Measurements from ENCODE around the gene BAIAP2. TPM values are rescaled to one million over a fixed set of nuclear protein-coding genes. Genes with fewer than 3 reads are reported as not detected.
A peak's percentile ranks its signal among the peaks of the same experiment; 100 is the strongest.

Gene BAIAP2
- total RNA-seq, 1 experiment from 2014 or later, result 14.9 TPM

- Histone ChIP-seq H3K36me3 (replicated peaks; ENCODE audit: control insufficient read depth, insufficient read depth, low read length) (no peaks in the 10 kb centered on the region), H3K27me3 (ENCODE audit: control insufficient read depth, insufficient read depth, low read length) (no peaks in the 10 kb centered on the region), H3K4me3 (ENCODE audit: insufficient read depth, low read depth, low read length) (no peak overlapping the region)
- no peak for DNase-seq
Measured at GRCh38 chr17:81082177-81083073, 47.5 kb downstream of the BAIAP2 start.

- no peak overlapping the region for H3K4me3 ChIP-seq (ENCODE audit: insufficient read depth, low read depth, low read length)
- H3K27me3 ChIP-seq (ENCODE audit: control insufficient read depth, insufficient read depth, low read length), result no peaks in the 10 kb centered on the region
- DNase-seq, result no peak
Measured at GRCh38 chr17:81083125-81083765, 48.3 kb downstream of the BAIAP2 start.

DNA sequence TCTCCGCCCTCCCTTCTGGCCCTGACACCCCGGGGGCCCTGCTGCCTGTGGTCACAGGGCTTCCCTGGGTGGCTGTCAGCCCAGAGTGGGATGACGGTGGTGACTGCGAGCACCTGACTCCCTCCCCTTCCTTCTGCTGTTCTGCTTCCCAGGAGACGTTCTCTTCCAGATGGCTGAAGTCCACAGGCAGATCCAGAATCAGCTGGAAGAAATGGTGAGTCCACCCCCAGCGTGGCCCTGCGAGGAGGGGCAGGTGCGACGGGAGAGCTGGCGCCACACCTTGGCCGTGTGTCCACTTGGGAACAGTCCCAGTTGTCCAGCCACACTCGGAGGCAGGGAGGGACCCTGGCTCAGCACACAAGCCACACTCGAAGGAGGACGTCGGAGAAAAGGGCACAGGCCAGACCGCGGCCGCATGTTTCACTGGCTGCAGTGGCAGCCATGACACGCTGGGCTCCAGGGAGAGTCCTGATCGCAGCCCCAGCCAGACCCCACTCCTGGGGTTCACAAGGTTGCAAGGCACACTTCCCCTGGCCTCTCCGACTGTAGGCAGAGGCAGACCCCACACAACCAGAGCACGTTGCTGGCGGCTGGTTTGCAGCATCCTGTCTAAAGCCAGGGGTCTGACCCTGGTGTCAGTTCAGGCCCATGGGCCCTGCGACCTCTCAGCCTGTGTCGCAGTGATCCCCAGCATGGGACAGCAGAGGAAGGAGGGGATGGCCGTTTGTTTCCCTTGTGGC, 49.9 kb downstream of the BAIAP2 start:
- Histone ChIP-seq H3K27me3 (ENCODE audit: control insufficient read depth, insufficient read depth, low read length) (no peaks in the 10 kb centered on the region), H3K4me3 (ENCODE audit: insufficient read depth, low read depth, low read length) (no peak overlapping the region), H3K36me3 (replicated peaks; ENCODE audit: control insufficient read depth, insufficient read depth, low read length) (no peaks in the 10 kb centered on the region; the same call in 1 of the 2 replicates)
- no peak for DNase-seq

More at GRCh38 chr17:81083125-81083765, 48.3 kb downstream of the BAIAP2 start:
- no peaks in the 10 kb centered on the region; the same call in 1 of the 2 replicates for H3K36me3 ChIP-seq (replicated peaks; ENCODE audit: control insufficient read depth, insufficient read depth, low read length)

DNA sequence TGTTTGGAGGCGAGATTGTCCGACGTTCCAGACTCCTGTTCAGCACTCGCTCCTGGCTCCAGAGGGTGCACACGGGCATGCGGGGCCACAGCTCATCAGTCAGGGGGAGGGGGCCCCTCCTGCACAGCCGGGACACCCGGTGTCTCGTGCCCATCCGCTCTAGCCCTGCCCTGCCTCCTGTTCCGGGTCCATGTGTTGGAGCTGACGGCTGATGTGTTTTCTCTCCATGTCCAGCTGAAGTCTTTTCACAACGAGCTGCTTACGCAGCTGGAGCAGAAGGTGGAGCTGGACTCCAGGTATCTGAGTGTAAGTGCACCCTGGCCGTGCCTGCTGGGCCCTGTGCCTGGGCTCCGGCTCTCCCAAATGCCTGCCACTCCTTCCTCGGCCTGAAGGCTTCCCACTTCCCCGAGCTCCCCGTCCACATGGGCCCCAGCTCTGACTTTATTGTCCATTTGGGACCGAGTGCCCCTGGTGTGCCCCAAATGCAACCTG, 50.5 kb downstream of the BAIAP2 start:
- no peaks in the 10 kb centered on the region for H3K27me3 ChIP-seq (ENCODE audit: control insufficient read depth, insufficient read depth, low read length)
- no peak for DNase-seq
- H3K4me3 ChIP-seq (ENCODE audit: insufficient read depth, low read depth, low read length), result no peak overlapping the region
- no peaks in the 10 kb centered on the region; the same call in 1 of the 2 replicates for H3K36me3 ChIP-seq (replicated peaks; ENCODE audit: control insufficient read depth, insufficient read depth, low read length)

DNA sequence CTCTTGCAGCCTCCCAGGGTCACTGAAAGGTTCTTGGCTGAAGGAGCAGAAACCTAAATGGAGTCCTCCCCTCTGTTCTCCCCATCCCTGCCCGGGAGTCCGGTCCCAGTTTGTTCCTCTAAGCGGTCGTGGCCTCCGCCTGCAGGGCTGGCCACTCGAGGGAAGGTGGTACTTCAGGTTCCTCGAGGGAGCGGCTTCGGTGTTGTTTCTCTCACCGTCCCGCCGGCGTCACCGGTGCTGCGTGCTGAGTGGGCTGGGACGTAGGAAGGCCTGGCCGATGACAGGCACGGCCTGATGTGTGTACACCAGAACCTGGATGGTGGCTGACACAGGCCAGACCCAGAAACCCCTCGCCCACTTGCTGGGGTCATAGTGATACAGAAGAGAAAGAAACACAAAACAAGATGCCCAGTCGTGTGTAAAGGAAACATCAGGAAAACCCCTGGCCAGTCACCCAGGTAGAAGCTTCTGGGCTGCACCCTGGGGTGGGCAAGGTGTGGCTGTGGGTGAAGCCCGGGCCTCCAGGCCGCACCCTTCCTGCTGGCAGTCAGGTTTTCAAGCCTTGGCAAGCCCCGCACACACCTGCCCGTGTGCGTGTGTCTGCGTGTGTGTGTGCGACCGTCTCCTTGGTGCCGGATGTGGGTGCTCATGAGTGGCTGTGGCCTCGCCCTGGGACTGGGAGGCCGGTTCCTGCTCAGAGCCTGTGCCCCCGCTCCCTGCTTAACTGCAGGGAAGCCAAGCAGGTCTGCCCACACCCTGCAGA, 52.0 kb downstream of the BAIAP2 start:
- Histone ChIP-seq H3K27me3 (ENCODE audit: control insufficient read depth, insufficient read depth, low read length) (no peaks in the 10 kb centered on the region), H3K36me3 (replicated peaks; ENCODE audit: control insufficient read depth, insufficient read depth, low read length) (no peaks in the 10 kb centered on the region; the same call in 1 of the 2 replicates), H3K4me3 (ENCODE audit: insufficient read depth, low read depth, low read length) (no peak overlapping the region)
- no peak for DNase-seq

DNA sequence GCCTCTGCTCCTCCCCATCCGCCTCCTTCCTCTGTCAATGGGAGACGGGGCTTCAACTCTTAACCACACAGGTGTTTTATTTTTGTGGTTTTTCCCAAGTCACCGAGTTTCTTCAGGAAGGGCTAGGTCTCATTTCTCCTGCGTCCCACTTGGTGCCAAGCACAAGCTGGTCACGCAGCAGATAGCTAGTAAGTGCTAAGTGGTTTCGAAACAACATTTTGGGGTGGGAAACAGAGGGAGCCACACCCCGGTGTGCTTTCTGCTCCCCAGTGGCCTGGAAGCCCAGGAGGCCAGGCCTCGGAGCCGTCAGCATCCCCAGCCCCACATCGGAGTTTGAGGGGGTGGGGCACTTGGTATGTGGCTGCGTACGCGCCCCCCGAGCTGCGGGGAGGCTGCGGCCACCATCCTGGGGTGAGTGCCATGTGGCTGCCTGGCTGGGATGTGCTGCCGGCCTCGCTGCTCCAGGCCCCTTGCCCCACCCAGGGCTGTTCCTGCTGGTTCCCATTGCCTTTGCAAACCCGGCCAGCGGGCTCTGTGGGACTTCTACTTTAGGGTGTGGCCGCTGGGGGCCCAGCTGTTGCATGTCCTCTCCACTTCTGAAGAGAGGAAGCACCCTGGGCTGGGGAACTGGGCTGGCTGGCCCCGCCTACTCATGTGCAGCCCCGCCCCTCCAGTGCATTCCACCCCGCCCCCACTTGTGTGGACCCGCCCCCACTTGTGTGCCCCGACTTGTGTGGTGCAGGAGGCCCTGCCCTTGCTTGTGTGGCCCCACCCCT, 55.6 kb downstream of the BAIAP2 start:
- H3K4me3 ChIP-seq (ENCODE audit: insufficient read depth, low read depth, low read length), result no peak overlapping the region
- peak; percentile 98 for DNase-seq

GRCh38 chr17:81091154-81091553, 56.2 kb downstream of the BAIAP2 start:
- Histone ChIP-seq H3K27me3 (ENCODE audit: control insufficient read depth, insufficient read depth, low read length) (no peaks in the 10 kb centered on the region), H3K36me3 (replicated peaks; ENCODE audit: control insufficient read depth, insufficient read depth, low read length) (no peaks in the 10 kb centered on the region; the same call in 1 of the 2 replicates), H3K4me3 (ENCODE audit: insufficient read depth, low read depth, low read length) (no peak overlapping the region)
- DNase-seq, result no peak

More for the DNA sequence above, 55.6 kb downstream of the BAIAP2 start:
- no peaks in the 10 kb centered on the region for H3K27me3 ChIP-seq (ENCODE audit: control insufficient read depth, insufficient read depth, low read length)
- H3K36me3 ChIP-seq (replicated peaks; ENCODE audit: control insufficient read depth, insufficient read depth, low read length), result no peaks in the 10 kb centered on the region; the same call in 1 of the 2 replicates

- Histone ChIP-seq H3K36me3 (replicated peaks; ENCODE audit: control insufficient read depth, insufficient read depth, low read length) (no peaks in the 10 kb centered on the region; the same call in 1 of the 2 replicates), H3K4me3 (ENCODE audit: insufficient read depth, low read depth, low read length) (no peak overlapping the region), H3K27me3 (ENCODE audit: control insufficient read depth, insufficient read depth, low read length) (no peaks in the 10 kb centered on the region)
- no peak for DNase-seq
Measured at GRCh38 chr17:81091774-81092517, 57.0 kb downstream of the BAIAP2 start.

DNA sequence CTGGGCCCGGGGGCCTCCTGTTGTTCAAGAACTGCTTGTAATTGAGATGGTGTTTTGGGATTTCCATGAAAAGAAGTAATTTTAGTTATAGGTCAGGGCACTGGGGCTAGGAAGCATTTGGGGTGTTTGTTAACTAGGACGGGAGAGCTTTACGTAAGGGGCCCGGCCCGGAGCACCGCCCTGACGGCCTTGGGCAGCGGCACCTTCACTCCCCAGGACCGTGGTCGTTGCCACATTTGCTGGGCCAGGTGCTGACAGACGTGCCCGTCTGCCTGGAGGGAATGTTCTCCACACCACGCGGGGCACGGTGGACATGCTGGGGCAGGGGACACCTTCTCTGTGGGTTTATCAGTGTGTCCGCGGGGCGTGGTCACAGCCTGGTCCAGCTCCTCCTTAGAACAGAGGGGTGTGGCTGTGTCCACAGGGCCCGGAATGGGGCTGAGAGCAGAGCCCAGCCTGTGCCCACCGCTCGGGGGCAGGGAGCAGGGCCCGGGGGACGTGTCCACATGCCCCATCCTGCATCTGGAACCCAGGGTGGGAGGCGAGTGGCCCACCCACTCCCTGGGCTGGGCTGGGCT, 57.7 kb downstream of the BAIAP2 start:
- DNase-seq, result no peak
- Histone ChIP-seq H3K27me3 (ENCODE audit: control insufficient read depth, insufficient read depth, low read length) (no peaks in the 10 kb centered on the region), H3K4me3 (ENCODE audit: insufficient read depth, low read depth, low read length) (no peak overlapping the region), H3K36me3 (replicated peaks; ENCODE audit: control insufficient read depth, insufficient read depth, low read length) (no peaks in the 10 kb centered on the region; the same call in 1 of the 2 replicates)

DNA sequence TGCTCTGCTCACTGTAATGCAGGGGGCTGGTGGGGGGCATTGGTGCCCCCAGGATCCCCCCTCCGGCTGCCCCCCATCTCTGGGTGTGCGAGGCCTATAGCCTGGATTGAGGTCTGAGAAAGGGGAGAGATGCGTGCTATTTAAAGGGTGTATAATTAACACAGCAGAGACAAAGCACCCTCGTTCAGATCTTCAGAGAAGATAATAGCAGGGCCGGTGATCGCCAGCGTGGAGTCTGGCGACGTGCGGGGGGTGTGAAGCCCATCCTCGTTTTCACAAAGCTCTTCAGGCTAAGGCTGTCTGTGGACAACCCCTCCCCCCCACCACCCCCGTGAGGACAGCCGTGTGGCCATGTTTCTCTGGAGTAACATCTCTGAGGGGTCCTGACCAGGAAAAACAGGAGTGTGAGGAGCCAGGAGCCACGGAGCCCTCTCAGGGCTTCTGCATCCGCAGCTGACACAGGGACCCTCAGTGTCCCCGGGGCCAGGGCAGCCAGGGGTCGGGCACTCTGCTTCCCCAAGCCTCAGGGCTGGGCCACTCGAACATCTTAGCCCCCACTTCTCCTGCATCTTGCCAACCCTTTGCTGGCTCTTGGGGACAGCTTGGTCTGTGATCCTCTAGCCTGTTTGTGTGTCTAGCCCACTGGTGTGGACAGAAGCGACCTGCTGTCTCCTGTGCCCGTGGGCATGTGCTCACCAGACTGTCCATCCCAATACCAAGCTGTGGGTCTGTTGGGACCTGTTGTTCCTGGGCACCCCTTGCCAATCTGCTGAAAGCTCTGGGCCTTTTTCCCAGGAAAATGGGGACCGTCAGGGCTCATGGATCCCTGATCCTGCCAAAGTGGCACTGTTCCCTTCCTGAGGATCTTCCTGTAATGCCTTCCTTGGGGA, 58.9 kb downstream of the BAIAP2 start:
- no peak for DNase-seq
- Histone ChIP-seq H3K27me3 (ENCODE audit: control insufficient read depth, insufficient read depth, low read length) (no peaks in the 10 kb centered on the region), H3K4me3 (ENCODE audit: insufficient read depth, low read depth, low read length) (no peak overlapping the region), H3K36me3 (replicated peaks; ENCODE audit: control insufficient read depth, insufficient read depth, low read length) (no peaks in the 10 kb centered on the region)

- no peaks in the 10 kb centered on the region for H3K36me3 ChIP-seq (replicated peaks; ENCODE audit: control insufficient read depth, insufficient read depth, low read length)
- no peaks in the 10 kb centered on the region for H3K27me3 ChIP-seq (ENCODE audit: control insufficient read depth, insufficient read depth, low read length)
- H3K4me3 ChIP-seq (ENCODE audit: insufficient read depth, low read depth, low read length), result no peak overlapping the region
- DNase-seq, result peak; percentile 92
Measured at GRCh38 chr17:81094509-81095382, 59.8 kb downstream of the BAIAP2 start.
